NCI-H128 (cell line): ENCODE results near the gene NECTIN1.
A peak's percentile ranks its signal among the peaks of the same experiment; 100 is the strongest.

Experiments
- DNase-seq: peaks from one replicate; lab custom pipeline; 2025; ENCODE audit not compliant: unreplicated experiment; lab: John Stamatoyannopoulos, UW

Gene NECTIN1

DNA sequence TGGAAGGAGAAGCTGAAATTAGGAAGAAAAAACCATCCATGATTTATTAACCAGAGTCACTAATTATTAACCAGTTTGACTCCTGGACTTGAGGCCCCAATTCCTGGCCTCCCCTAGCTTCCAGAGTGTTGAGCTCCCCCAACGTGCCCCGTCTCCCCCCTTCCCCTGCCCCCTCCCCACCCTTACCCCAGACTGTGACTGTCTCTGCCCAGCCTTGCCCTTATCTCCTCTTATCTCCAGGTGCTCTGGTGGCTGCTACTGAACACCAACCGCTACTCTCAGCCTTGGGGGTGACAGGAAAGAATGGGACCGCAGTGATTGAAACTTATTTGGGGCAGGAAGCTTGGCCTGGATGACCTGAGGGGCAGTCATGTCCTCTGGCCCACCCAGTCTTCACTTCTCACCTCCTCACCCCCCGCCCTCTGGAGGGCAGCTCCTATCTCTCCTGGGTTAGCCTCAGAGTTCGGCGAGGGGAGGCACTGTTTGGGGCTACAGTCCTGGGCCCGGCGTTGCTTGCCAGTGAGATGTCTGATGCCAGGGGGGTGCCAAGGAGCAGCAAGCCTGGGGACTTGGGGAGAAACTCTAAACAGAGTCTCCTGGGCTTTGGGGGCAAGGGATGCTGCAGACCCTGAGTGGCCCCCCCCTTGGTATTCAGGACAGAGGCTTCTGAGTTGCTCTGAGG lies 15.5 kb downstream of the NECTIN1 start:
- DNase-seq = no peak

GRCh38 chr11:119712459-119713358 lies 16.3 kb downstream of the NECTIN1 start:
- DNase-seq = no peak

- DNase-seq = no peak
Measured at GRCh38 chr11:119712006-119712405, 17.0 kb downstream of the NECTIN1 start.

- no peak for DNase-seq
Measured at GRCh38 chr11:119711476-119711875, 17.5 kb downstream of the NECTIN1 start.

- no peak for DNase-seq
Measured at GRCh38 chr11:119710417-119710816, 18.6 kb downstream of the NECTIN1 start.

DNA sequence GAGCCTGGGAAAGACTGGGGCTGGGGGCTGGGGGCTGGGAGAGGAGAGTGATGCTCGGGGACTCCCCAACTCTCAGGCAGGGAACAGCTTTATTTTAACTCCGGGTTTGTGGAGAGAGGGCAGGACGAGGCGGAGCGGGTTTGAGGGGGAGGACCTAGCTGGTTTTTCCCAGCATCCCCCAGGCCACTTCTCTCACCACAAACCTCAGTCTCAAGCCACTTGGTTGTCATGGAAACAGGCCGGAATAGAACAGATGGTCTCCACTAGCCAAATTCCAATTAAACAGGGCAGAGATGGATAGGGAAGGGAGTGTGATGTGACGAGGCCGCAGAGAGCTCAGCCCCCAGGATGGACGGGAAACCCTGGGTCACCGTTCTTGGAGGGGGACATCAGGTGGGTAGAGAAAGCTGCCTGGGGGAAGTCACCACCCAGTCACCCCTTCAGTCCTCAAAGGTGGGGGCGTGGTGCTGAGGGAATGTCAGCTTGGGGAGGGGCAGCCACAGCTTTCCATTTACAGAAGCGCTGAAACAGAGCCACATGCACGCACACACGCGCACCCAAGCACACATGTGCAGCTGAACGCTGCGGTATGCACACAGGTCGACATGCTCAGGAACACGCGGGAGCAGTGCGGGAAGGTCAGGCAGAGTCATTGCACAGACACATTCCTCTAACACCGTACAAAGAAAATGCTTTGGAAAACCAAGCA lies 19.2 kb downstream of the NECTIN1 start:
- DNase-seq = peak; percentile 46

- DNase-seq = no peak
Measured at GRCh38 chr11:119709171-119709570, 19.8 kb downstream of the NECTIN1 start.

- DNase-seq = no peak
Measured at GRCh38 chr11:119708384-119708783, 20.6 kb downstream of the NECTIN1 start.

- DNase-seq = no peak
Measured at GRCh38 chr11:119706887-119707286, 22.1 kb downstream of the NECTIN1 start.

- no peak for DNase-seq
Measured at GRCh38 chr11:119706029-119706428, 23.0 kb downstream of the NECTIN1 start.

DNA sequence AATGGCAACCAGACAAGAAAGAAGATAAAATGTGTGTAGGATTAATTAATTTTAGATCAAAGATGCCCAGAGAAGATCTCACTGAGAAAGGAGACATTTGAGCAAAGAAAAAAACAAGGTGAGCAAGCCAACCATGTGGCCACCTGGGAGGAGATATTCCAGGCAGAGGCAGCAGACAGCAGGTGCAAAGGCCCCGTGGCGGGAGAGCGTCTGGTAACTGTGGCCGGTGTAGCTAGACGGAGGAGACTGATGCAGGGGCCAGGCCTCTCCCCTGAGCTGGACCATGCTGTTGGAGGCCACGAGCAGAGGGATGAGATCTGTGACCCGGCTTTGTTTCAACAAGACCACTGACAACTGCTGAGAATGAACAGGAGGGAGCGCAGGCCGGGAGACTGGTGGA lies 23.6 kb downstream of the NECTIN1 start:
- no peak for DNase-seq

DNA sequence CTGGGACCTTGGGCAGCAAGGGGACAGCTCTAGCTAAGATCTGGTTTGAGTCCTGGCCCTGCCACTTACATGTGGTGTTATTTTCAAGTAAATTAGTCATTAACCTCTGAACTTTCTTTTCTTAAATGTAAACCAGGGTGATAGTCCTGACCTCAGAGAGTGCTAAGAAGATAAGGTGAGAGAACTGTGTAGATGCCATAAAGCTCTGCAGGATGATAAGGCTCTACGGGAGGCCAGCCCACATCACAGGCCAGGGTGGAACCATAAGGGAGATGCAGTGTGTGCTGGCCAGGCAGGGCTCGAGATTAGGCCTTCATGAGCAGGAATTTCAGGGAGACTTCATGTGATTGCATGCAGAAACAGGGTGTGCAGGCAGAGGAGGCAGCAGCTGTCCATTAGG lies 24.2 kb downstream of the NECTIN1 start:
- no peak for DNase-seq

GRCh38 chr11:119701591-119702549 lies 27.1 kb downstream of the NECTIN1 start:
- no peak for DNase-seq

GRCh38 chr11:119700536-119701346 lies 28.3 kb downstream of the NECTIN1 start:
- DNase-seq = no peak

DNA sequence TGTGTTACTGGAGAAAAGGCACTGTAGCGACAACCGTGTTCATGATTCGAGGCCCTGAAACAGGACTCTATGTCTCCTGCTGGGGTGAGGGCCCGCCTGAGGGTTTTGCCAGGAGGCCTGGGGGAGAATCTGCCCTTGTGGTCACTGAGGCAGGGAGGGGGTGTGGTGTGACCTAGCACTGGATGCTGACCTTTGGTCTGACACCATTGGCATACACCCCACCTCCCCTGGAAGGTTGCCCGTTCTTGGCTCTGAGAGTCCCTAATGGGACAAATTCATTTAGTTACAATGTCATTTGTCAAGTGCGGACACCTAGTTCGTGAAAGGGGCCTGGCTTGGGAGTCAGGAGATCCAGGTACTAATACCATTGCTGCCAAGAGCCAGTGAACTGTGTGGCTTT lies 29.0 kb downstream of the NECTIN1 start:
- DNase-seq = no peak

GRCh38 chr11:119699227-119699626 lies 29.8 kb downstream of the NECTIN1 start:
- DNase-seq = no peak

- DNase-seq = no peak
Measured at GRCh38 chr11:119697882-119698281, 31.1 kb downstream of the NECTIN1 start.

GRCh38 chr11:119697445-119697844 lies 31.6 kb downstream of the NECTIN1 start:
- no peak for DNase-seq

- no peak for DNase-seq
Measured at GRCh38 chr11:119696378-119697222, 32.4 kb downstream of the NECTIN1 start.
